GM12874 (cell line): ENCODE data around the gene GTF2IRD1.

Experiments used
- TF ChIP-seq, protein P1 (sequence below): IDR thresholded peaks from 2 replicates; pipeline ENCODE4 v1.5.1; 2011; ENCODE audit warnings: low read depth, mild to moderate bottlenecking, control low read depth, low read length, moderate library complexity; ENCODE audit not compliant: insufficient read depth

The GTF2IRD1 gene

GRCh38 chr7:74424291-74424880 lies 29.3 kb upstream of the GTF2IRD1 start:
- TF ChIP-seq, protein P1, sequence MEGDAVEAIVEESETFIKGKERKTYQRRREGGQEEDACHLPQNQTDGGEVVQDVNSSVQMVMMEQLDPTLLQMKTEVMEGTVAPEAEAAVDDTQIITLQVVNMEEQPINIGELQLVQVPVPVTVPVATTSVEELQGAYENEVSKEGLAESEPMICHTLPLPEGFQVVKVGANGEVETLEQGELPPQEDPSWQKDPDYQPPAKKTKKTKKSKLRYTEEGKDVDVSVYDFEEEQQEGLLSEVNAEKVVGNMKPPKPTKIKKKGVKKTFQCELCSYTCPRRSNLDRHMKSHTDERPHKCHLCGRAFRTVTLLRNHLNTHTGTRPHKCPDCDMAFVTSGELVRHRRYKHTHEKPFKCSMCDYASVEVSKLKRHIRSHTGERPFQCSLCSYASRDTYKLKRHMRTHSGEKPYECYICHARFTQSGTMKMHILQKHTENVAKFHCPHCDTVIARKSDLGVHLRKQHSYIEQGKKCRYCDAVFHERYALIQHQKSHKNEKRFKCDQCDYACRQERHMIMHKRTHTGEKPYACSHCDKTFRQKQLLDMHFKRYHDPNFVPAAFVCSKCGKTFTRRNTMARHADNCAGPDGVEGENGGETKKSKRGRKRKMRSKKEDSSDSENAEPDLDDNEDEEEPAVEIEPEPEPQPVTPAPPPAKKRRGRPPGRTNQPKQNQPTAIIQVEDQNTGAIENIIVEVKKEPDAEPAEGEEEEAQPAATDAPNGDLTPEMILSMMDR: no peak

DNA sequence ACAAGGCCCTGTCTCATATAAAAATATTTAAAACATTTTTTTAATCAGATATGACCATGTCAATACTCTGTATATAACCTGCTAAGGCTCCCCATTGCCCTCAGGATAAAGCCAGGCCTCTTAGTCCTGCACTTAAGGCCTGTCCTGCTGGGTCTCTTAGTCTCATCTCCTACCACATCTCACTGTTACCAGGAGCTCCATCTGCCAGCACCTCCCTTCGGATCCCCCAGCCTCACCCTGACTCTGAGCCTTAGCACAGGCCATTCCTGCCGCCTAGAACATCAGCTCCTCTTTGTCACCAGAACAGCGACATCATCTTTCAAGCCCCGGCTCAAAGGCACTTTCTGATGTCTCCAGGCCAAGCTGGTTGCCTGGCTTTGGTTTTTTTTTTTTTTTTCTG lies 25.7 kb upstream of the GTF2IRD1 start:
- TF ChIP-seq, protein P1: no peak

DNA sequence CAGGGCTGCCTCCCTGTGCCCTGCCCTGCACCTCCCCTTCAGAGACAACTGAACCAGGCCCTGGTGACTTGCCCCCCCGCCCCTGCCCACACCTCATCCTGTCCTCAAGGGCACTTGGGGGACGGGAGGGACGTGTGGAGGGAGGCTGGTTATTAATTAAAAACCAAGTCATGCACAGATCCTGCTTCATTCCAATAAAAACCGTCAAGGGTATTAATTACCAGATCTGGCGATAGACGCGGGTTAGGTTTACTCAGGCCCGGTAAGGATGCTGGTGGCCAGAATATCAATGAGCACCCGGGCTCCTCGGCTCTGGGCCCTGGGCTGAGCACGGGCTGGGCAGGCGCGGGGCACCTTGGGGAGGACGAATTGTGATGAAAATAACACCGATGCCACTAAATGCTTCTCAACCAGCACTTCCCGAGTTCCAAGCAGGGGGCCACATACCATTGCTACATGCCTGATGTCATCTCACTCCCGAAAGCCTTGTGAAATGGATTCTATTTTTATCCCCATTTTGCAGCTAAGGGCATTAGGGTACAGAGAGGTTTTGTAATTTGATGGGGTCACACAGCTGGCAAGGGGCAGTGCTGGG lies 24.5 kb upstream of the GTF2IRD1 start:
- TF ChIP-seq, protein P1: no peak

- TF ChIP-seq, protein P1: no peak
These were observed 22.7 kb upstream of the GTF2IRD1 start for GRCh38 chr7:74430961-74431466.

DNA sequence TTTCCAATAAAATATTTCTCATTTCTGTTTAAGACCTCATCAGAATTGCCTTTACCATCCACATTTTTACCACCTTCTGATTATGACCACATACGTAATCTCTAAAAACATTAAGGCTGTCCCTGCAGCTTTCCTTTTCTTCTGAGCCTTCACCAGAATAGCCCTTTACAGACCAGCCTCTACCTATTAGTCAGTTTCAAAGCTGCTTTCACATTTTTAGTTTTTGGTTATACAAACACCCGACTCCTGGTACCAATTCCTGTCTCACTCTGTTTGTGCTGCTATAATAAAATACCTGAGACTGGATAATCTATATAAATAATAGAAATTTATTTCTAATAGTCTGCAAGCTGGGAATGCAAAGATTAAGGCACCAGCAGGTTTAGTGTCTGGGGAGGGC lies 15.4 kb upstream of the GTF2IRD1 start:
- TF ChIP-seq, protein P1: no peak

DNA sequence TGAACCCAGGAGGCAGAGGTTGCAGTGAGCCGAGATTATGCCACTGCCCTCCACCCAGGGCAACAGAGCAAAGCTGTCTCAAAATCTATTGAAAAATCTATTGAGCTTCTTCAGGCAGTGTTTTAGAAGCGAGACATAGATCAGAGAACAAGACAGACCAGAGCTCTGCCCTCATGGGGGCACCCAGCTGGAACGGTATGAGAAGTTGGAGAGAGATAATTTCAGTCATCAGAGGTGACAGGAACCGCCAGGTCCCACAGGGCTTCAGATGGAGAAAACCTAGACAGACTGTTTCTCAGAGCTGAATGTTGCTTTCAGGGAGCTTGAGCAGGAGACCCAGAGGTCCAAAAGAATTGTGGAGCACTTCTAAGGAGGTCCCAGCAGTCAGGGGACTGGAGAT lies 14.2 kb upstream of the GTF2IRD1 start:
- TF ChIP-seq, protein P1: no peak

DNA sequence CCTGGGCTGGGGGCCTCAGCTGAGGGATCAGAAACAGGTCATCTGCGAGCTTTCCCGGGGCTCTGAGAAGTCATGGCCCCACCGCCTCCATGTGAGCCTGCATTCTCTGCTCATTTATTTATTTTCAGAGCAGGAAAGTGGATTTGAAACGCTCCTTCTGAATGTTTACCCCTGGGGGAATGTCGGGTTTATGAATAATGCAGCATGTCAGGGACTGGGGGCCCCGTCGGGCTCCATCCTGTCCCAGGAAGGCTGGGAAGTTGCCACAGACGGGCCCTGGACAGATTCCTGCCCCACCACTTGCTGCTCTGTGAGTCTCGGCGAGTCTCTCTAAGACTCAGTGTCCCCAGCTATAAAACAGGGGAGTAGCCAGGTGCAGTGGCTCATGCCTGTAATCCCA lies 11.9 kb upstream of the GTF2IRD1 start:
- TF ChIP-seq, protein P1: no peak
